ENCODE measurements around the gene OR7G2.

- no peak for TF ChIP-seq POLR2A (IDR thresholded peaks at IDR 0.05)
- no peak for TF ChIP-seq CTCF (IDR thresholded peaks at IDR 0.05)
- TF ChIP-seq POLR2AphosphoS5 (IDR thresholded peaks at IDR 0.05) = no peak
- TF ChIP-seq EP300 (IDR thresholded peaks at IDR 0.05) = no peak
Observed at GRCh38 chr19:9073806-9074205, 33.5 kb downstream of the OR7G2 start.
